Renal pelvis (tissue), 4 donors: Measurements from ENCODE around the gene GLB1L3. TPM values are rescaled to one million over a fixed set of nuclear protein-coding genes. Genes with fewer than 3 reads are reported as not detected.
"Not testable (repeated sequence)": the region's sequence is repeated elsewhere in the genome, so short reads cannot be mapped to it uniquely, and the experiment has no call there.

Experiments used
- DNase-seq: peaks from one replicate; pipeline ENCODE4 v3.0.0-alpha.2; 2013
- polyA plus RNA-seq, 3 donors: library from polyadenylated mRNA; unstranded; fragments of 120-200 nt; gene quantifications; one replicate each; pipeline ENCODE4 v1.2.1, GENCODE V29; 2013; ENCODE audit not compliant: insufficient read length in 3 of 3

GLB1L3 gene
- polyA plus RNA-seq, 3 donors: 1.6 to 1.8 (median 1.8) TPM

- no peak for DNase-seq
These were observed 37.8 kb downstream of the GLB1L3 start for GRCh38 chr11:134313821-134314607.

DNA sequence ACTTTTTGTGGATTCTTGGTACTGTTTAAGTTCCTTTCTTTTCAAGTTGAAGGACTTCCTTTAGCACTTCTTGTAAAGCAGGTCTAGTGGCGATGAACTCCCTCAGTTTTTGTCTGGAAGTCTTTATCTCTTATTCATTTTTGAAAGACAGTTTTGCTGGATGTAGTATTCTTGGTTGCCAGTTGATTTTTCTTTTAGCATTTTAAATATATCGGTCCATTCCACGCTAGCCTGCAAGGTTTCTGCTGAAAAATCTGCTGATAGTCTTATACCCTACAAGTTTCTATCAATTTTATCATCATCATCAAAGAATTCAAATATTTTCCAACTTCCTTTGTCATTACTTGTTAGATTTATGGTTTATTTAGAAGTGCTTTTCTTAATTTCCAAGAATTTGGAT lies 40.9 kb downstream of the GLB1L3 start:
- DNase-seq: no peak

- DNase-seq: not testable (repeated sequence)
These were observed 45.2 kb downstream of the GLB1L3 start for GRCh38 chr11:134321373-134321772.

DNA sequence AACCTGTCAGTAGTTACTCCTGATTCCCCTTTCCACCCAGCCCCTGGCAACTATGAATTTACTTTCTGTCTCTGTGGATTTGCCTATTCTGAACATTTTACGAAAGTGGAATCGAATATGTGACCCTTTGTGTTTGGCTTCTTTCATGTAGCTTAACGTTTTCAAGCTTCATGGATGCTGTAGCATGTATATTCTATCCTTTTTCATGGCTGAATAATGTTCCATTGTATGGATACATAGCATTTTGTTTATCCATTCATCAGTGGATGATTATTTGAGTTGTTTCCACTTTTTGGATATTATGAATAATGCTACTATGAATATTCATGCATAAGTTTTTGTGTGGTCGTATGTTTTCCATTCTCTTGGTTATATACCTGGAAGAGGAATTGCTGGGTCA lies 46.4 kb downstream of the GLB1L3 start:
- no peak for DNase-seq

DNA sequence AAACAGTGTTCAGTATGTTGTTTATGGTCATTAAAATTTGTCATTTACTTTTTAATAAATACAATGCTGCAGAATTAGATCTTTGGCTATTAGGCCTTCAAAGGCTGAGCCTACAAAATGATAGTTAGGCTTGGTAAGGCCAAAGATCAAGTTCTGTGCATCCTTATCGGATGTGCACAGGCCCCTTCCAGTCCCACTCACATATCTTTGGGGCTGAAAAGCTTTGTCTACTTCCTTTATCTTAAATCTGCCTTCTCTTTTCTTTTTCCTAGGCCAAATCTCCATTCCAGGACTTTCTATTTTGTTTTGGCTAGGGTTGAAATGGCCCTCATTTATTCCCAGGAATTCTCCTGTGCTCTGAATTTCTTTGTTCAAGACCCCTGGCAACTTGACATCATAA lies 52.3 kb downstream of the GLB1L3 start:
- DNase-seq: no peak

DNA sequence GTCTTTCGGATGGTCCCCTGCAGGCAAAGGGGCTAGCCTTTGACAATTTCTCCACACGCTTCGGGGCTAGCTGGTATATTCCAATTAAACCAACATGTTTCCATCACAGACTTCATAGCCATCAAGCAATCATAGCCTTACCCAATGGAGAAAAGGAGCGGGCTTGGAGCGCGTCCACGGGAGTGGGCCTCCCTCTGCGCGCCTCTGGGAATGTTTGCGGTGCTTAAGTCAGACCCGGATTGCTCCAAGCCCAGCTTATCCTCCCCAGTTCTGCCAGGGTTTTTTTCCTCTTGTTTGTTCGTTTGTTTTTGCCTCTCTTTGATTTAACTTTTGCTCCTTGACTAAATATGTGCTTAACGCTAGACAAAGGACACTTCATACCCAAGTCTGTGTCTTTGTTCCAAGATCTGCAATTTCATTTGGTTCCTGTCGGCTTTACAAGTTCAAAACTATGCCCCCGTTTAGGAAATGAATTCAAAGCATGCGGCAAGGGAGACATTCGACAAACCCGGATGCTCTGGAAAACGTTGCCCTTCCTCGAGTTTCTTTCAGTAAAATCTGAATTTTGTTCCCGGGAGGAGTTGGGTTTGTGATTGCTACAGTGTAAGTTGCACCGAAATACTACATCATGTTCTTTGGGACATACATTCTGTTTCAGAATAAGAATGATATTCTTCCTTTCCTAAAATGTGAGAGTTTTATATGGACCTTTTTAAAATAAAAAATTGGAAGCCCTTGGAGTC lies 54.6 kb downstream of the GLB1L3 start:
- no peak for DNase-seq

- peak; percentile 53 for DNase-seq
These were observed 55.4 kb downstream of the GLB1L3 start, which contains the start of gene GLB1L2 for GRCh38 chr11:134331354-134332188. Gene GLB1L2, plus strand, starts transcription at chr11:134331988. Its CDS starts 74 bp downstream, at chr11:134332062.

DNA sequence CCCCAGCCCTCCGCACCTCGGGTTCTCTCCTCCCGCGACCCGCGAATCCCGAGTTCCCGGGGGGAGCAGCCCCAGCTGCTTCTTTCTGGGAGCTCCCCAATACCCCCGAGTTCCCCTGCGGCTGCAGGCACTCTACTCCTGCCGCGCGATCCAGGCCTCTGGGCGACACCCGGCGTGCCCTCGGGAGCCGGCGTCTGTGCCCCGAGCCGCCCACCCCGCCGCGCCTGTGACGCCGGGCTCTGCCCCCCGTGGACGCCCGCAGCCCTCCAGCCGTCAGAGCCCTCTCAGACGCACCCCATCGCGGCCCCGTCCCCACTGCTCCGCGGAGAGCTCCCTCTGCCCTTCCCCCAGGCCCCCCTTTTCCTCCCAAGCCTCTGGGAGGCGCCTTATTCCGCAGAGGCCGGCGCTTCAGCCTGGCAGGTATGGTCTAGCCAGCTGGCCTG lies 56.0 kb downstream of the GLB1L3 start:
- DNase-seq: peak; percentile 20

DNA sequence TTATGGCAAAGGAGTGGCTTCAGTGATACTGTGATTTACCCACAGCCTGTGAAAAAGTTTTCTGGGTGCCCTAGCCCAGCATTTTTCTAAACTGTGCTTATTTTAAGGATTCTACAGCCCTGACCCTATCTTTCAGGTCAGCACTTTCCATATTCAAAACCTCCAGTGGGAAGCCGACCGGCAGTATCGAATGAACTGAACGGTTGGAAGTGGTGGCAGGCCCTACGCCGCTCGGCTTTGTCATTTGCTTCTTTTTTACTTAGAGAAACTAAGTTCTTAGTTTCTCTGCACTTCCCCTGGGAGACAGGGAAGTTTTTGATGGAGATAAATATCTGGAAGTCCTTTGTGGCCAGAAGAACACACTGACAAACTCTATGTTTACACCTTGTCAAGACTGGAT lies 56.6 kb downstream of the GLB1L3 start:
- no peak for DNase-seq

- no peak for DNase-seq
These were observed 57.1 kb downstream of the GLB1L3 start for GRCh38 chr11:134333312-134333711.

- no peak for DNase-seq
These were observed 57.8 kb downstream of the GLB1L3 start for GRCh38 chr11:134333946-134334345.

DNA sequence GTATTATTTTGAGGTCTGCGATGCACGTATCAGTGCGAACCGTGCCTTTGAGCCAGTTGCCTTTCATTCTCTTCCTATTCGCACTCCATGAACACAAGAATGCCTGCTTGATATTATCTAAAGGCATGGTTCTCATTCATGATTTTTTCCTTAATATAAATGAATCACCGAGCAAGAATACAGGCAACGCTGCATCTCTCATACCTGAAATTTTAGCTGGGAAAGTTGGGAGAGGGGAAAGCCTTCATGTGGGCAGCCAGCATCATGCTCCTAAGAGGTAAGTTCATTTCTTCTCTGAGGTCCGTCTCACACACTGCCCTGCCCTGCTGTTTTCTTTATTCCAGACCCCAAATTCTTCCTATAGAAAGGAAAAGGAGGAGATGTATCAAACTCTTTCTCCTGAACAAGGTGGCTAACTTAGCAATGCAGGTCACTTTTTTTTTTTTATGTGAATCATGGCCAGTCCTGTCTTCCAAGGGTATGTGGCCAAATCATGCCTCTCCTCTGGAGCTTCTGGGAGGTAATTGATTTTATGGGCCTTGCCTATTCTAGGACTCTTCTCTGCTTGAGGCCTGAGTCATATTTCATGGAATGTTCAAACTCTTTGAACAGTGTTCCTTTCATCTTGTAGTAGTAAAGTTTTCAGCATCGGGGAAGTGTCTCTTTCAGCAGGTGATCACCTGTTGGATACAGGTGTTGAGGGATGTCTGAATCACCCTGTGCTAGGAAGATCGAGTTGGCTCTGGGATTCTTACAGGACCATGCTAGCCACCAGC lies 58.8 kb downstream of the GLB1L3 start:
- DNase-seq: no peak

DNA sequence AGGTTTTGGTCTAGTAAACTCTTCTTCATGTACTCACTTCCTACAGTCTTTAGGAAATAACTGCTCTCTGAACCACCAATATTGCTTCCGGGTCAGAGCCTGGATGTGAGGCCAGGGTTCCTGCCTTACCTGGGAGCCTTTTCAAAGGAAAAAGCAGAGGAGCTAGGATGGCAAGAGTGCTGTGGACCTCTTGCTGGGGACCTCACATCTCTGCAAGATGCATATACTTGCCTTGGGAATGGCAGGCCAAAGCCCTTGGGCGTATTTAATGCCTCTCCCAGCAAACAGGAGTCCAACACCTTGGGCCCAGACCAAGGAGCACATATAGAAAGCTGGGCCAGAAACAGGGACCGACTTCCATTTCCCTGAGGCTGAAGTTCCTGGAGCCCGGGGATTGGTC lies 60.9 kb downstream of the GLB1L3 start:
- DNase-seq: no peak

DNA sequence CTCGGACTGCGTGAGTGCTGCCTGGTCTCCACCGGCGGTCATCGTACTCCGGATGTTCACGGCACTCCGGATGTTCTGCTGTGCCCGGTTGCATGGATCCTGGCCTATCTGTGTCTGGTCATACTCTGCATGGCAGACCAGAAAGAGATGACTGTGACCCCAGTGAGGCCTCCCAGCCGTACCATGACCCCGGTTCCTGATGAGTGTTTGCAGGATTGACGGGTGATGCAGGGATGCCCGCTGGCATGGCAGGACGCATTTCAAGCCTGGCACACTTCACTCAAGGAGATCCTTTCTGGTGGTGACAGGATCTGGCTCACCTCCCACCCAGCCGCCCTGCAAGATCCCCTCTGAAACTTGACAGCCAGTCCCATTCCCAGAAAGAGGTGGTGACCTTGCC lies 61.9 kb downstream of the GLB1L3 start:
- DNase-seq: no peak

GRCh38 chr11:134338654-134339053 lies 62.5 kb downstream of the GLB1L3 start:
- no peak for DNase-seq

GRCh38 chr11:134339756-134340155 lies 63.6 kb downstream of the GLB1L3 start:
- DNase-seq: no peak

GRCh38 chr11:134340354-134340964 lies 64.3 kb downstream of the GLB1L3 start:
- DNase-seq: no peak

DNA sequence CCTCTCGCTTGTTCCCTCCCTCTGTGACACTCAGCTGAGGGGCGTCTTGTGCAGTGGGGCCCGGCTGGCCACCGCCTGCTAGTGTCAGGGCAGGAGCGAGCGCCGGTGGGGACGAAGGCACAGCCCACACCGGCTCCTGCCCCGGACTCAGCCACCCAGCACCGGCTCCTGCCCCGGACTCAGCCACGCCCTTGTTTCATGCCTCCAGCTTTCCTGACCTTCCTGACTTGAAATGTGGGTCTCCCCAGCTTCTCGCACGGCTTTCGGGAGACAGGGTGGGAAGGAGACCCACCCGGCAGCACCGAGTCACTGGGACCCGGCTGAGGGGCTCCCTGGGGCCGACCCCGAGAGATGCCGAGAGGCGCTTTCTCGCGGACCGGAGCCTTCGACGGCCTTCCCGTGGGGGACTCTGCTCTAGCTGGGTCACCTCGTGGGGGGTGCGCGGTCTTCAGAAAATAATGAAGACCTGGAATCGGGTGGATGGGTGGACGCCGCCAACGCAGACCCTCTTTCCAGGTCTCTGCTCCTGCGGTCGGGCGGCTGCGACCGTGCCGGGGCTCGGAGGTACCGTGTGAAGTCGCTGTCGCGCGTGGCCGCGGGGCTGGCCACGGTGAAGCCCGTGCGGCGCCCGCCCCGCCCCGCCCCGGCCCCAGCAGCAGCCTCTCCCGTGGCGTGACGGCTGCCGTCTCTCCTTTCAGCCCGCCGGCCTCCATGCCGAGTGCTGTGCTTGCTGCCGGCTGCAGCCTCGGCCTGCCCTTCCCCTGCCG lies 65.8 kb downstream of the GLB1L3 start:
- no peak for DNase-seq

DNA sequence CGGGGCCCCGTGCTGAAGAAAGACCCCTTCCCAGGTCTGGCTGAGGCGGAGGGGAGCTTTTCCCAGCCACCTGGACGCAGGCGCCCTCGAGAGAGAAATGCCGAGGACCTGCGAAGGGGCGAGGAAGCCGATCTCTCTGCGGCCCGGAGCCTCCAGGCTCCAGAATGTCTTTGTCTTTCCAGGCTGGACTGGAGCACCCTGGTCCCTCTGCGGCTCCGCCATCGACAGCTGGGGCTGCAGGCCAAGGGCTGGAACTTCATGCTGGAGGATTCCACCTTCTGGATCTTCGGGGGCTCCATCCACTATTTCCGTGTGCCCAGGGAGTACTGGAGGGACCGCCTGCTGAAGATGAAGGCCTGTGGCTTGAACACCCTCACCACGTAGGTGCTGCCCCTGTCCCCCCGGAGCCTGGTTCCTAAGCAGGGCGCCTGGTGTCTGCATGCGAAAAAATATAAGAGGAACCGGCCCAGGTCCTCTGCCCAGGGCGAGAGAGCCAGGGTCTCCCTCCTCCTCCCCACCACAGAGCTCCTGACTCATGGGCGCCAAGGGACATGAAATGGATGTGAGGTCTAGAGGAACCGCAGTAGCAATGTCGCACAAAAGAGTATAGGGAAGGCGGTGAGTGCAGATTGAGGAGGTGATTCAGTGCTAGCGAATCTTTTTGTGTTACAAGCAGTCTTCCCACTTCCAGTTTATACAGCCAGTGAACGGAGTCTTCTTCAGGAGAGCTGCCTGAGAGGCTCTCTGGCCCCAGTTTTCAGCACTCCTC lies 66.6 kb downstream of the GLB1L3 start:
- no peak for DNase-seq
